Measurements from ENCODE around the gene CACNA1B.

CACNA1B gene

GRCh38 chr9:138071731-138072130, 194.1 kb downstream of the CACNA1B start:
- Histone ChIP-seq H3K36me3 (ENCODE audit: insufficient read depth, low read length) (no peaks in the 10 kb centered on the region), H3K27ac (ENCODE audit: low read depth, low read length) (no peak overlapping the region), H3K27me3 (ENCODE audit: control insufficient read depth in 1 of 2, insufficient read depth in 2 of 2, low read length in 2 of 2) (no peaks in the 10 kb centered on the region), H3K4me1 (ENCODE audit: insufficient read depth, low read length) (no peaks in the 10 kb centered on the region), H3K9me3 (ENCODE audit: low read length) (no peaks in the 10 kb centered on the region), H3K4me3 (ENCODE audit: low read depth in 1 of 2, low read length in 2 of 2) (no peak overlapping the region), H3K9ac (ENCODE audit: low read length) (no peak overlapping the region)

- H3K9ac ChIP-seq (ENCODE audit: low read length): no peak overlapping the region
- H3K36me3 ChIP-seq (ENCODE audit: insufficient read depth, low read length): no peaks in the 10 kb centered on the region
- H3K9me3 ChIP-seq (ENCODE audit: low read length): no peaks in the 10 kb centered on the region
- H3K27ac ChIP-seq (ENCODE audit: low read depth, low read length): no peak overlapping the region
- no peak overlapping the region for H3K4me3 ChIP-seq (ENCODE audit: low read depth in 1 of 2, low read length in 2 of 2)
- no peaks in the 10 kb centered on the region for H3K4me1 ChIP-seq (ENCODE audit: insufficient read depth, low read length)
- no peaks in the 10 kb centered on the region for H3K27me3 ChIP-seq (ENCODE audit: control insufficient read depth in 1 of 2, insufficient read depth in 2 of 2, low read length in 2 of 2)
These were observed 194.7 kb downstream of the CACNA1B start for GRCh38 chr9:138072161-138072842.

GRCh38 chr9:138072897-138073296, 195.3 kb downstream of the CACNA1B start:
- Histone ChIP-seq H3K4me1 (ENCODE audit: insufficient read depth, low read length) (no peaks in the 10 kb centered on the region), H3K27me3 (ENCODE audit: control insufficient read depth in 1 of 2, insufficient read depth in 2 of 2, low read length in 2 of 2) (no peaks in the 10 kb centered on the region), H3K9ac (ENCODE audit: low read length) (no peak overlapping the region), H3K36me3 (ENCODE audit: insufficient read depth, low read length) (no peaks in the 10 kb centered on the region), H3K4me3 (ENCODE audit: low read depth in 1 of 2, low read length in 2 of 2) (no peak overlapping the region), H3K27ac (ENCODE audit: low read depth, low read length) (no peak overlapping the region), H3K9me3 (ENCODE audit: low read length) (no peaks in the 10 kb centered on the region)

GRCh38 chr9:138073408-138073807, 195.8 kb downstream of the CACNA1B start:
- no peaks in the 10 kb centered on the region for H3K36me3 ChIP-seq (ENCODE audit: insufficient read depth, low read length)
- no peaks in the 10 kb centered on the region for H3K4me1 ChIP-seq (ENCODE audit: insufficient read depth, low read length)
- H3K9me3 ChIP-seq (ENCODE audit: low read length): no peaks in the 10 kb centered on the region
- no peak overlapping the region for H3K27ac ChIP-seq (ENCODE audit: low read depth, low read length)
- H3K4me3 ChIP-seq (ENCODE audit: low read depth in 1 of 2, low read length in 2 of 2): no peak overlapping the region
- no peak overlapping the region for H3K9ac ChIP-seq (ENCODE audit: low read length)
- H3K27me3 ChIP-seq (ENCODE audit: control insufficient read depth in 1 of 2, insufficient read depth in 2 of 2, low read length in 2 of 2): no peaks in the 10 kb centered on the region

GRCh38 chr9:138073808-138074207, 196.2 kb downstream of the CACNA1B start:
- Histone ChIP-seq H3K4me3 (ENCODE audit: low read depth in 1 of 2, low read length in 2 of 2) (no peak overlapping the region), H3K36me3 (ENCODE audit: insufficient read depth, low read length) (no peaks in the 10 kb centered on the region), H3K27ac (ENCODE audit: low read depth, low read length) (no peak overlapping the region)

GRCh38 chr9:138074516-138074915, 196.9 kb downstream of the CACNA1B start:
- Histone ChIP-seq H3K9ac (ENCODE audit: low read length) (no peak overlapping the region), H3K36me3 (ENCODE audit: insufficient read depth, low read length) (no peaks in the 10 kb centered on the region), H3K27ac (ENCODE audit: low read depth, low read length) (no peak overlapping the region), H3K27me3 (ENCODE audit: control insufficient read depth in 1 of 2, insufficient read depth in 2 of 2, low read length in 2 of 2) (no peaks in the 10 kb centered on the region), H3K9me3 (ENCODE audit: low read length) (no peaks in the 10 kb centered on the region), H3K4me3 (ENCODE audit: low read depth in 1 of 2, low read length in 2 of 2) (no peak overlapping the region), H3K4me1 (ENCODE audit: insufficient read depth, low read length) (no peaks in the 10 kb centered on the region)

More at GRCh38 chr9:138073808-138074207, 196.2 kb downstream of the CACNA1B start:
- H3K9ac ChIP-seq (ENCODE audit: low read length): no peak overlapping the region
- no peaks in the 10 kb centered on the region for H3K4me1 ChIP-seq (ENCODE audit: insufficient read depth, low read length)
- H3K9me3 ChIP-seq (ENCODE audit: low read length): no peaks in the 10 kb centered on the region
- no peaks in the 10 kb centered on the region for H3K27me3 ChIP-seq (ENCODE audit: control insufficient read depth in 1 of 2, insufficient read depth in 2 of 2, low read length in 2 of 2)

DNA sequence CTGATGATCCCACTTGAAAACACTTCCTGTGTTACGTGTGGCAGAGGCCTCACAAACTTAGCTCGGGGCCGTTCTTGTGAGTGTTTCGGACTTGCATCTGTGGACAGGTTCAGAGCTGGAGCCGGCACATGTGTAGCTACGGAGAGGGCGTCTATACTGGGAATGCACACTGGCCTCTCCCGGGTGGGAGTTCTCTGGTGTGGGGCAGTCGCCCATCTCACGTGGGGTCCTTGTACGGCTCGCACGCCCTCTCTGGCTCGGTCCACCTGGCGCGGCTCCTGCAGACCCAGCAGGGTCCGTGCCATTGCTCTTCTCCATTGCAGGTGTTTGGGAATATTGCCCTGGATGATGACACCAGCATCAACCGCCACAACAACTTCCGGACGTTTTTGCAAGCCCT, 197.9 kb downstream of the CACNA1B start:
- H3K27me3 ChIP-seq (ENCODE audit: control insufficient read depth in 1 of 2, insufficient read depth in 2 of 2, low read length in 2 of 2): no peaks in the 10 kb centered on the region
- H3K9ac ChIP-seq (ENCODE audit: low read length): no peak overlapping the region
- H3K27ac ChIP-seq (ENCODE audit: low read depth, low read length): no peak overlapping the region
- H3K4me1 ChIP-seq (ENCODE audit: insufficient read depth, low read length): no peaks in the 10 kb centered on the region
- no peaks in the 10 kb centered on the region for H3K9me3 ChIP-seq (ENCODE audit: low read length)
- no peaks in the 10 kb centered on the region for H3K36me3 ChIP-seq (ENCODE audit: insufficient read depth, low read length)
- no peak overlapping the region for H3K4me3 ChIP-seq (ENCODE audit: low read depth in 1 of 2, low read length in 2 of 2)

DNA sequence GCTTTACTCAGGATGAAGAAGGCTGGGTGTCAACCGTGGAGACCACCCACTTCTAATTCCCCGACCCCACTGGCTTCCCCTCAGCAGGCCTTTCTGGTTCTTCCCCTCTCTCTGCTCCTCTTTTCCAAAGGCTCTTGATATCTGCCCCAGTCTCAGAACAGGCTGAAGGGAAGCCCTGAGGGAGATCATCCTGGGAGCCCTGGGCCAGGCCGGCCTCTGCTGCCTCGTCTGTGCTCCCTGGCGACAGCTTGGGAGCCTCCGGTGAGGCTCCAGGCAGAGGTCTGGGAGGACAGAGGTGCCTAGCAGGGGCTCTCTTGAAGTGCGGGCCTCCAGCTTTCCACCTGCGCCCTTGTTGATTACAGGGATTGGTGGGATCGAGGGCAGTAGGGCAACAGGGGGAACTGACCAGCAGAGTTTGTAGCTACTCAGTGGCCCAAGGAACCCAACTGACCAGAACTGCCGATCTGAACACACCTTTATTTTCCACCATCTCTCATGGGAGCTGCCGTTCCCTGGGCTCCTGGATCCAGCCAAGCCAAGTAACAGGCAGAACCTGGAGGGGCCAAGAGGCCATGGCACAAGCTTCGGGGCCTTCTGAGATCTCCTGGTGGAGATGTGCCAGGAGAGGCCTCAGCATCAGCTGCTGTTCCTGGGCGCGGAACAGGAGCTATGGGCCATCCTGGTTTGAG, 198.5 kb downstream of the CACNA1B start:
- no peaks in the 10 kb centered on the region for H3K36me3 ChIP-seq (ENCODE audit: insufficient read depth, low read length)
- no peak overlapping the region for H3K27ac ChIP-seq (ENCODE audit: low read depth, low read length)
- no peaks in the 10 kb centered on the region for H3K27me3 ChIP-seq (ENCODE audit: control insufficient read depth in 1 of 2, insufficient read depth in 2 of 2, low read length in 2 of 2)
- no peak overlapping the region for H3K4me3 ChIP-seq (ENCODE audit: low read depth in 1 of 2, low read length in 2 of 2)
- no peaks in the 10 kb centered on the region for H3K4me1 ChIP-seq (ENCODE audit: insufficient read depth, low read length)
- H3K9ac ChIP-seq (ENCODE audit: low read length): no peak overlapping the region
- no peaks in the 10 kb centered on the region for H3K9me3 ChIP-seq (ENCODE audit: low read length)

DNA sequence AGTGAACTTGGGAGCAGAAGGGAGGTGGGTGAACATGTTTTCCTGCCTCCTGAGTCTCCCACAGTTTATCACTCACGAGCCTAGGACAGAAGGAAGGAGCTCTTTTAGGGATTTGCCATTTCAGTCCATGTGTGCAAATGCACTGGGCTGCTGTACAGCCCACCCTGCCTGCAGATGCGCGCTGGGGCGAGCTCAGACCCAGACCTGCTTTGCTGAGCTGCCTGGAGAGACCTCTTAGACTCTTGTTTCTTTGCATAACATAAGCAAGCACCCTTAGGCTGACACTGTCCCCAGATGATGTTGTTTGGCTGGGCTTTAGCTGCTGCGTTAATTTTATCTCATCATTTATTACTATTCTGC, 199.0 kb downstream of the CACNA1B start:
- Histone ChIP-seq H3K4me1 (ENCODE audit: insufficient read depth, low read length) (no peaks in the 10 kb centered on the region), H3K36me3 (ENCODE audit: insufficient read depth, low read length) (no peaks in the 10 kb centered on the region), H3K9ac (ENCODE audit: low read length) (no peak overlapping the region), H3K9me3 (ENCODE audit: low read length) (no peaks in the 10 kb centered on the region), H3K27ac (ENCODE audit: low read depth, low read length) (no peak overlapping the region), H3K4me3 (ENCODE audit: low read depth in 1 of 2, low read length in 2 of 2) (no peak overlapping the region), H3K27me3 (ENCODE audit: control insufficient read depth in 1 of 2, insufficient read depth in 2 of 2, low read length in 2 of 2) (no peaks in the 10 kb centered on the region)

DNA sequence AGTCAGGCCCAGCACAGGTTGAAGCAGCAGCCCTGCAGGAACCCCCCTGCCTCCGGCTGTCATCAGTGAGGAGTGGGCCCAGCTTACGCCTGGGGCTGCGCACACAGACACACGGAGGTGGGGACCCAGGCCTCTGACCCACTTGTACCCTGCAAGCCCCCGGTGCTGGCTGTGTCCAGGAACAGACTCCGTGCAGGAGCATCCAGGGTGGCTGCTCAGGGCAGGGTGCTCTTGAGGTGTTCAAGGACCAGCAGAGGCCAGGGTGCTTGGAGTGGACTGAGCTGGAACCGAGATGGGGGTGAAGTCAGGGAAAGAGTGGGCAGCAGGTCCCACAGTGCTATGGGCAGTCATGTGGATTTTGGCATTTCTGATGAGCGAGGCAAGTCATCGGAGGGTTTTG, 199.5 kb downstream of the CACNA1B start:
- Histone ChIP-seq H3K9ac (ENCODE audit: low read length) (no peak overlapping the region), H3K4me1 (ENCODE audit: insufficient read depth, low read length) (no peaks in the 10 kb centered on the region), H3K27me3 (ENCODE audit: control insufficient read depth in 1 of 2, insufficient read depth in 2 of 2, low read length in 2 of 2) (no peaks in the 10 kb centered on the region), H3K27ac (ENCODE audit: low read depth, low read length) (no peak overlapping the region), H3K9me3 (ENCODE audit: low read length) (no peaks in the 10 kb centered on the region), H3K36me3 (ENCODE audit: insufficient read depth, low read length) (no peaks in the 10 kb centered on the region), H3K4me3 (ENCODE audit: low read depth in 1 of 2, low read length in 2 of 2) (no peak overlapping the region)

DNA sequence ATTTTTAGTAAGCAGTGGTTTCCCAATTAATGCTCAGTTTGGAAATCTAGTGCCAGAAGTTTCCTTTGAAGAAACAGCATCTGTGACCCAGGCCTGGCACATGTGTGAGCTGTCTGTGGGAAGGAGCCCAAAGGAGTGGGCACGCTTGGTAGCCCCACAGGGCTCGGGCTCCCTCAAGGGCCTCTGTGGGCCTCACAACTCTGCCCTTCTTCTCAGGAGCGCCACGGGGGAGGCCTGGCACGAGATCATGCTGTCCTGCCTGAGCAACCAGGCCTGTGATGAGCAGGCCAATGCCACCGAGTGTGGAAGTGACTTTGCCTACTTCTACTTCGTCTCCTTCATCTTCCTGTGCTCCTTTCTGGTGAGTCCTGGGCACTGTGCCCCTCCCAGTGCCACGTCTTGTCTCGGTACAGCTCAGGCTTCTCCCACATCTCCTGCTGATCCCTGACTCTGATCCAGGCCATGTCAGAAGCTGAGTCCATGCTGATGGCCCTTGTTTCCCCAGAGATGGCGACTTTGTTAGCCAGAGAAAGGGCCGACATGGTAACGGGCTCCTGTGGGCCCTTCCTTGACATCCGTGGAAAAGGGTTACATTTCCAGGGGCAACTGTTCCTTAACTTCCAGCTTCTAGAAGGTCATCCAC, 200.4 kb downstream of the CACNA1B start:
- Histone ChIP-seq H3K36me3 (ENCODE audit: insufficient read depth, low read length) (no peaks in the 10 kb centered on the region), H3K27ac (ENCODE audit: low read depth, low read length) (no peak overlapping the region), H3K27me3 (ENCODE audit: control insufficient read depth in 1 of 2, insufficient read depth in 2 of 2, low read length in 2 of 2) (no peaks in the 10 kb centered on the region), H3K4me3 (ENCODE audit: low read depth in 1 of 2, low read length in 2 of 2) (no peak overlapping the region), H3K9me3 (ENCODE audit: low read length) (no peaks in the 10 kb centered on the region), H3K4me1 (ENCODE audit: insufficient read depth, low read length) (no peaks in the 10 kb centered on the region), H3K9ac (ENCODE audit: low read length) (no peak overlapping the region)
